ENCODE results near the gene WWTR1.

WWTR1 gene

GRCh38 chr3:149532489-149533180, 125.2 kb downstream of the WWTR1 start:
- DNase-seq (ENCODE audit: low spot score): no peak

DNA sequence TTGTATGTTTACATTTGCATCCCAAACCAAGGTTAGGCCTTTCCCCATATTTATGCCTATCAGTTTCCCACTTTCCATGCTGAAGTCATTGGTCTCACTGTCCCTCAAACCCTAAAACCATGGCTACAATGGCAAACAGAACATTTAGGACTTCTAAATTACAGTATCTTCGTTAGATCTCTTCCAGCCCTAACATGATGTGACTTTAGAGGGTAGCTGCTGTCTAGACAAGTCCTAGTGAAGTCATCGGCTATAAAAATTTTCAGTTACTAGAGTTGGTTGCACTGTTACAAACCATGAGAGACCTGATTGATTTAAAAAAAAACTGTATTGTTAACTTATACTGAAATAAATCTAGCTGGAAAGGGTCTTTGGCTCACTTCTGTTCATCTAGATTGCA, 128.7 kb downstream of the WWTR1 start:
- DNase-seq (ENCODE audit: low spot score): no peak

- no peak for DNase-seq (ENCODE audit: low spot score)
Observed at GRCh38 chr3:149528340-149528650, 129.5 kb downstream of the WWTR1 start.

DNA sequence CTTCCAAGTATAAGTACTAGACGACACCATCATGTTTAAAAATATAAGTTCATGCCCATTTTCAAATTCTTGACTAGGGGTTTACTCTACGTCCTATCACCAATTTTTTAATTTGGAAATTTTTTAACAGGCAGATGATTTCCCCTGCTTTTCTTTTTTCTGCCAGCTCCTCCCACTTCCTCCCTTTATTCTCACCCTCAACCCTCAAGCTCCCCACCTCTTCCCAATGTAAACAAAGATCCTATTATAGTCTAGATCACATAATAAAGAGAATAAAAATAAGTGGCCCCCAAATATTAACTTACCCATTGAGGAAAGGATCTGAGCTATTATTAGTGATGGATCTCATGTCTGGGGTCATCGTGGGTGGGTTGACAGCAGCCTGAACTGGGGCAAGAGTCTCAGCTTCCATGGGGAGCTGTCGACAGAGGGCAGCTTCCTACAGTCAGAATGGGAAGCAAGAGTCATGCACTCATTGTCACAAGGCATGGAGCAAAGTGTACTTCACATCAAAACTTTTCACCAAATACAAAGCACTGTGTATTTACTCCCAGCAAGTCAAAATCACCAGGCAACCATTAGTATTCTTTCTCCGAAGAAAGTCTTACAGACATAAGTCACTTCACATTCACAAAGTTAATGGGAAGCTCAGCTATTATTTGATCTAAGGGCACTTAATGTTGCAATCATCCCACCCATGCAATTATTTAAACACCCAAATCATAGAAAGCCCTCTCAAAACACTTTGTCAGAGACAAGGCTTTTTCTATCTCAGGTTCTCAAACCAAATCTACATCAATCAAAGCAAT, 130.1 kb downstream of the WWTR1 start:
- no peak for DNase-seq (ENCODE audit: low spot score)

- DNase-seq (ENCODE audit: low spot score): no peak
Observed at GRCh38 chr3:149523512-149524299, 134.1 kb downstream of the WWTR1 start.

DNA sequence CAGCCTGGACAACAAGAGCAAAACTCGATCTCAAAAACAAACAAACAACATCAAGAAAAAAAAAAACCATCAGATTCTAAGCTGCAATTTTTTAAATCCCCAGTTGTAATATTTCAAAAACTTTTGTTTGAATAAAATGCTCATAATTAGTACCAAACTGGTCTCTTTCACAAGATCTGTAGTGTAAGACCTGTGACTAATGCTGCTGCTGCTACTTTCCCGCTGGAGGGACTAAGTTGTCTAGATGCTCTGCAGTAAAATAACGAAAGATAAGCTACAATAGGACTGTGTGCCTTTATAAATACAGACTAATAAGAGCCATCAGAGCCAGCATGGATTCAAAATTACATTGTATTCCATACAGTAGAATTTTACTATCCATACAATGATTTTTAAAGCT, 137.9 kb downstream of the WWTR1 start:
- DNase-seq (ENCODE audit: low spot score): no peak

- DNase-seq (ENCODE audit: low spot score): no peak
Observed at GRCh38 chr3:149516920-149517319, 140.9 kb downstream of the WWTR1 start.

DNA sequence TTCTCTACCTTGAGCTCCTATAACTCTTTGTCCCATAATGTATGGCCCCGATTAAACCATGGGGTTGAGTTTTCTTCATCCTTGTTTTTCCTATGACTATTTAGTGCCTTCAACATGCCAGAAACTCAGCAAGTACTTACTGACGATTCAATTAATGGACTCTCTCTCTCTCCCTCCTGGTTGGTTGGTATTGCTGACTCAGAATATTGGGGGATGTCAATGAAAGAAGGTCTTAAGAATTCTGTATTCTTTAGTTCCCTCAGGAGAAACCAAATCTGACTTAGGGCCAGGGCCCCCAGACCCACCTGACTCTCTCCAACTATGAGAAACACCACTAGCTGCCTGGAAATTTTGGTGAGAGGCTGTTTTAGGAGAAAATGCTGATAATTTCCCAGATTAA, 142.6 kb downstream of the WWTR1 start:
- DNase-seq (ENCODE audit: low spot score): no peak

DNA sequence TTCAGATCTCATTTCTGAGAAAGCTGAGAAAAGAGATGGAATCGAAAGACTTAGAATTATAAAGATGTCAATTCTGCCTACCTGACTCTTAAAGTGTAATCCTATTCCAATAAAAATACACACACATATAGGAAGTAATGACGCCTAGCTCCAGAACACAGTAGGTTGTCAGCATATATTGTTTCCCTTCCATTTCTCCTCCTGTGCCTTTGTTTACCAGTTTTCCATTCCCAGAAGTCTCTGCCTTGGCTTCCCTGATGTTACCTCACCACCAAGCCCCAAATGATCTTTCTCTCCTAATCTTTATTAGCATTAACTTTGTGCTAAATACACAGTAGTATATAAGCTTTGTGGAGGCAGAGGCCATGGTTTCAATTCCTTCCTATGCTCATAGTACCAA, 143.4 kb downstream of the WWTR1 start:
- DNase-seq (ENCODE audit: low spot score): no peak

GRCh38 chr3:149512073-149512782, 145.6 kb downstream of the WWTR1 start:
- peak; percentile 78 for DNase-seq (ENCODE audit: low spot score)

DNA sequence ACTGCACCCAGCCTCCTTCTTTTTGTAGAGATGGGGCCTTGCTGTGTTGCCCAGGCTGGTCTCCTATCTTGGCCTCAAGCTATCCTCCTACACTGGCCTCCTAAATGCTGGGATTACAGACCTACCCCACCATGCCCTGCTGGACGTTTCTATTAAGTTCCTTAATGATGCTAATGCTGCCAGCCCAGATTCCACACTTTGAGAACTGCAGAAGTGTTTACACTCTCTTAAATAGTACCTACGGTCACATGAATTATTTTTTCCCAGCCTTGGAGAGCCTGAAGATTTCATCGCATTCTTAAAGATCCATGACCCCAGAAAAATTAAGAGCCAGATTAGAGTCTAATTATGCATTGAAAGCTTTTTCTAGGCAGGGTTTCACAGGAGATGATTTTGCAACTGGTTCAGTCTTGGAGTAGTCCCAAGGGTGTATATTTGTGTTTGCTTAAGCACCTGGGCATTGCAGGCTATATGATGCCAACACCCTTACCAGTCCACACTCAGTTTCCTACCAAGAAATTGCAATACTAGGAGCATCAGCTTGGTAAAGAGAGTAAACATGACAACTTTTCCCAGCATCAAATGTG, 146.7 kb downstream of the WWTR1 start:
- no peak for DNase-seq (ENCODE audit: low spot score)

GRCh38 chr3:149510480-149510879, 147.3 kb downstream of the WWTR1 start:
- DNase-seq (ENCODE audit: low spot score): no peak

GRCh38 chr3:149509526-149509925, 148.3 kb downstream of the WWTR1 start:
- DNase-seq (ENCODE audit: low spot score): no peak

DNA sequence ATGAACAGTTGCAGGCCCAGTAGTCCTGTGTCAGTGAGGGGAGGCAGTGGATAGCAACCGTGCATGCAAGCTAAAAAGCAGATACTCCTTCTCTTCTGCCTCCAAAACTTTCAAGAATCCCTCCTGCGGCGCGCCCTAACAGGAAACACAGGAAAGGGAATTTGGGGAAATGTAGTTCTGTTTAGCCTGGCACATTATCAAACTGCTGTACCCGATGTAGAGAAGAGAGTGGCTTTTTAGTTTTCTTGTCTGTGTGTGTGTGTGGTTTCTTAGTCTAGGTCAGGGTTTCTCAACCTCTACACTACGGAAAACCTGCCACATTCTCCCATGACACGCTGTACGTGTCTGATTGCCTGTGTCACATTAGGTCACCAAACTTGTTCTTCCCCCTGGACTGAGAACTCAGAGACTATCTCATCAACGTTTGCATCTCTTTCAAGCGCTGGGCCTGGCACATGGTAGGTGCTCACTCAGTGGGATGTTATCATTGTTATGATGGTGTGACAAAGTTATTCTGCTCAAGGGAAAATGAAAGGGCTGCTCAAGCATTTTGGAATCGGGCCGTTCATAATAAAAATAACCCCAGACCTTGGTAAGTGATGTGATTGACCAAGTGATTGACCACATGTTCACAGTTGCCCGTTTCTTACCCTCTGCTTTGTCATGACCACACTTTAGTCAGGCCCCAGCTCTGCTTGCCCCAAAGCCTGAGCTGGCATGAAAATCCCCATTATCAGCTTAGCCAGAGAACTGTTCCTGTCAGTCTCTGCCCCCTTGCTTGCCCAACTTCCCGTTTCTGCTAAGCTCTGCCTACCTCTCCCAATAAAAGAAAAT, 150.1 kb downstream of the WWTR1 start:
- DNase-seq (ENCODE audit: low spot score): peak; percentile 41

GRCh38 chr3:149506965-149507364, 150.9 kb downstream of the WWTR1 start:
- DNase-seq (ENCODE audit: low spot score): no peak

DNA sequence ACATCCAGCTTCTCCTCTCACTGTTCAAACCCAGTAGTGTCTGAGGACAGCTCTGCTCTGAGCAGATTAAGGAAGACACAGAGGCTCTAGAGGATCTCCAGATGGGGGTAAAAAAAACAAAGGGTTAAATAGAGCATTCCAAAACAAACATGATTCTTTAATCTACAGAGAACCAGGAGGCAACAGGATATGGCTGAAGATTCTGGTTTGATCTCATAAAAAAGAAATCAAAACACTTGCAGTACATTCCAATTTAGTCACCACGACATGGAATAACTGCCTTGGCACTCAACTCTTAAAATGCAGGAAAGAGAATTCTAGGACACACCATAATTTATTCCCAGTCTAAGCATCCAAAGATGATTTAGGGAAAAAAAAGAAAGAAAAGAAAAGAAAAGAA, 151.3 kb downstream of the WWTR1 start:
- no peak for DNase-seq (ENCODE audit: low spot score)

DNA sequence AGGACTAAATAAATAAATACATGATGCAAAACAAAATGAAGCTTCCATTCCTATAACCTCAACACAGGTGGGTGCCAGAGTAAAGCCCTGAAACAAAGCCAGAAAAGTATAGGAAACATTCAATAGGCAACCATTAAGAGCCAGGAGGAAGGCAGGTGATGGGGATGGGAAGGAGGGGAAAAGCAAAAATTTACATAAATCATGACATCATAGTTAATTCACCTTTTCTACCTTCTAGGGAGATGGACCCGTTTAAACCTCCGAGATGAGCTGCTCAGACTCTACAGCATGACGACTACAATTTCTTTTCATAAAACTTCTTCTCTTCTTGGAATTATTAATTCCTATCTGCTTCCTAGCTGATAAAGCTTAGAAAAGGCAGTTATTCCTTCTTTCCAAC, 155.4 kb downstream of the WWTR1 start:
- no peak for DNase-seq (ENCODE audit: low spot score)

- no peak for DNase-seq (ENCODE audit: low spot score)
Observed at GRCh38 chr3:149501524-149501923, 156.3 kb downstream of the WWTR1 start.

DNA sequence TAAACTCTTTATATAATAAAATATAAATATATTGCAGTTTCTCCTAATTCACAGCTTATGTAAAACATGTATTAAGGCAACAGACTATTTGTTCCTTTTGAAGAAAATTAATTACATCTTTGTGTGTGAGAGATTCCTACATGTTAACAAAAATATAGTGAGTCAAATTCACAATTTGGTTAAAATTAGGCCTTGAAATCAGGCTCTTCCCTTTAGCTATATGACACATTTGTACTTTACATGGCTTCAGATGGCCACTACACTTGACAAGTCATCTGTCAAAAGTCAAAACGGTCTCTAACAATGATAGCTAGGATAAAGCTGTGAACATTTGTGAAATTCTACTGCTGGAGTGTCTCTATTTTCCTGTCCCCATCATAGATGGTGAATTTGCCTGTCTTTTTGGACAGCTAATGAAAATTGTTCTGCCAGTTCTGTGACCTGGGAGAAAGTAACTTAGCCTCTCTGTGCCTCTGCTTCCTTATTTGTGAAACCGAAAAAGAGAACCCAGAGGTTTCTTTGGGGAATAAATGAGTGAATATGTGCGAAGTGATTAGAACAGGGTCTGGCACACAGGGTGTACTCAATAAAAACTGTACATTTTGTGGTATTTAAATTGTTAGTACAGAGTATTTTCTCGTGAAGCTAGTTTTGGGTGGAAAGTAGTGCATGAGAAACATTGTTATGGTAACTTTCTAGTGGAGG, 159.7 kb downstream of the WWTR1 start:
- DNase-seq (ENCODE audit: low spot score): no peak

DNA sequence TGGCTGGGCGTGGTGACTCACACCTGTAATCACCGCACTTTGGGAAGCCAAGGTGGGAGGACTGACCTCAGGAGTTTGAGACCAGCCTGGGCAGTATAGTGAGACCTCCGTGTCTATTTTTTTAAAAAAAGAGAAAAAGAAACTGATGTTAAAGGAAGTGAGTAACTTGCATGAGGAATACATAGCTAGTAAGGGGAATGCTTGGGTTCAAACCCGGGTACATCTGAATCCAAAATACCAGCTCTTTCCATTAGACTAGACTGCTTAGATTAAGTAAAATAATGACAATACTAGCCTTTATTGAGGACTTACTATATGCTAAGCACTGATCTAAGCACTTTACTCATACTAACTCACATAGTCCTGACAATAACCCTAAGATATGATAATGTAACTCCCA, 160.9 kb downstream of the WWTR1 start:
- DNase-seq (ENCODE audit: low spot score): no peak

All from D341Med (cell line).